Measurements from ENCODE around the gene GRID1.

- TF ChIP-seq, protein P1, sequence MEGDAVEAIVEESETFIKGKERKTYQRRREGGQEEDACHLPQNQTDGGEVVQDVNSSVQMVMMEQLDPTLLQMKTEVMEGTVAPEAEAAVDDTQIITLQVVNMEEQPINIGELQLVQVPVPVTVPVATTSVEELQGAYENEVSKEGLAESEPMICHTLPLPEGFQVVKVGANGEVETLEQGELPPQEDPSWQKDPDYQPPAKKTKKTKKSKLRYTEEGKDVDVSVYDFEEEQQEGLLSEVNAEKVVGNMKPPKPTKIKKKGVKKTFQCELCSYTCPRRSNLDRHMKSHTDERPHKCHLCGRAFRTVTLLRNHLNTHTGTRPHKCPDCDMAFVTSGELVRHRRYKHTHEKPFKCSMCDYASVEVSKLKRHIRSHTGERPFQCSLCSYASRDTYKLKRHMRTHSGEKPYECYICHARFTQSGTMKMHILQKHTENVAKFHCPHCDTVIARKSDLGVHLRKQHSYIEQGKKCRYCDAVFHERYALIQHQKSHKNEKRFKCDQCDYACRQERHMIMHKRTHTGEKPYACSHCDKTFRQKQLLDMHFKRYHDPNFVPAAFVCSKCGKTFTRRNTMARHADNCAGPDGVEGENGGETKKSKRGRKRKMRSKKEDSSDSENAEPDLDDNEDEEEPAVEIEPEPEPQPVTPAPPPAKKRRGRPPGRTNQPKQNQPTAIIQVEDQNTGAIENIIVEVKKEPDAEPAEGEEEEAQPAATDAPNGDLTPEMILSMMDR (IDR thresholded peaks at IDR 0.05; ENCODE audit: insufficient read depth, low read depth, low read length), result no peak
- TF ChIP-seq EZH2 (IDR thresholded peaks at IDR 0.05; ENCODE audit: insufficient read depth, low read length), result no peak
Observed at GRCh38 chr10:86266446-86267242, 100.0 kb downstream of the GRID1 start.
